GM21529 (cell line): ENCODE results near the gene CLASP1.

ENCODE experiments used
- ATAC-seq: cut with Tn5 transposase; IDR thresholded peaks from one replicate; pipeline ENCODE4 v1.9.1; 2021; ENCODE audit not compliant: unreplicated experiment

CLASP1 gene

GRCh38 chr2:121295911-121296650 lies 353.2 kb downstream of the CLASP1 start:
- no peak for ATAC-seq

GRCh38 chr2:121294881-121295840 lies 354.1 kb downstream of the CLASP1 start:
- no peak for ATAC-seq

DNA sequence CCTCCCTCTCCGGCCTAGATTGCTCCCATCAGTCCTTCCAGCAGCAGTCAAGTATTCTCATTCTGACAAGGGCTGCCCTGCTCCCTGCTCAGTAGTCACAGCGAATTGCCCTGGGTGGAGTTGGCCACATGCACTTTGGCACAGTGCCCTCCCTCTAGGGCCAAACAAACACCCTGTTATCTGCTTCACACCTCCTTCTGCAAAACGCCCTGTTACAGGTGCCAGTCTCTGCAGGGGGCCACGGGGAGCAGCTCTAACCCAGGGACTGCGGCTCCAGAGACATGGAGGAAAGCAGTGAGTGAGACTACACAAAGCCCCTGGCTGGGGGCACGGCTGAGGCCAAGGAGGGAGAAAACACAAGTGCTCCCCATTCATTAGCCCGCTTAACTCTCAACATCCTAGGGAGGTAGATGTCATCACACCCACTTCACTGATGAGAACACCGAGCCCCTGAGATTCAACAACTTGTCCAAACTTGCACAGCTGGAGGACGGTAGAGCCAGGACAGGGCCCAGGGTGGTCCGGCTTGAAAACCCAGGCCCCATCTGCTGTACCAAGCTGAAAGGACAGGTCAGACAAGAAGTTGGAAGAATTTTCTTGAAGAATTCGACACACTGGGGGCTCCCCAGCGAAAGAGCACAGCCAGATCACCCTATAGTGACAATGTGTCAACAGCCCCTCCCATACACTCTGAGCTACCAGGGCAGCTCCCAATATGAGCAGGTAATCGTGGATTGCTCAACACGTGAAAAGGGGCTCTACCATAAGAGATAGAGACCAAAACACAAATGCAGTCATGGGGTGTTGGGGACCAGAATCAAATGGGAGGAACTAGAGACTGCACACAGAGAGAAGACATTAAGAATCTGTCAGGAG lies 355.6 kb downstream of the CLASP1 start:
- ATAC-seq = no peak

DNA sequence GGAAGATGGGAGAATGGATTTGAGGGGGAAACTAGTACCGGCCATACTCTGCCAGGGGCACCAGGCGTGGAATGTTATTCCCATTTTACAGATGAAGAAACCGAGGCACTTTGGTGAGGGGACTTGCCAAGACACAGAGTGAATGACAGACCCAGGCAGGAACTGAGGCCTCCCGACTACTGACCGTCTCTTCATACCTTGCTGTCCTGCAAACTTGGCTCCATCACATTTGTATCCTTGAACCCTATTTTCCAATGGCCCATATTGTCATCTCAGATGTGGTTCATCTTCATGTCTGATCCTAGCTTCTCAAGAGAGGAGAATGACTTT lies 358.0 kb downstream of the CLASP1 start:
- no peak for ATAC-seq

GRCh38 chr2:121289271-121289670 lies 360.0 kb downstream of the CLASP1 start:
- no peak for ATAC-seq

GRCh38 chr2:121288454-121289231 lies 360.6 kb downstream of the CLASP1 start:
- no peak for ATAC-seq

DNA sequence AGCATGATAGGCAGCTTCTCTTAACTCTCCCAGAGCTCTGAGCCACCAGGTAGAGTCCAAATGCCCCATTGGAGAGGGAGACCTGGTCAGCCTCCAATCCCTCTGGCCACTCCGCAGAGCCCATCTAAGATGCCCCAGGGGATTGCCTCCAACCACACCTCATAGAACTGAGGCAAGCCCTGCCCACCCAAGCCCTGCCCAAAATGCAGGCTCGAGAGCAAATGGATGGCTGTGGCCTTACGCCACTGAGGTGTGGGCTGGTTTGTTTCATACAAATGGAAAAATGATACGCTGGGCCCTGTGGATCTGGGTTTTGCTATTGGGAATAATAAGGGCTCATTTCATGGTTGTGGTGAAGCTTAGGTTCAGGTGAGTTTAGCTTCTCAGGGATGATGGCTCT lies 361.3 kb downstream of the CLASP1 start:
- no peak for ATAC-seq
